ENCODE results near the gene TMX4. TPM values are rescaled to one million over a fixed set of nuclear protein-coding genes. Genes with fewer than 3 reads are reported as not detected.
"Not testable (repeated sequence)": the region's sequence is repeated elsewhere in the genome, so short reads cannot be mapped to it uniquely, and the experiment has no call there.

The TMX4 gene
- total RNA-seq, 2 experiments from 2014 or later, result 41.4 to 44.8 TPM

DNA sequence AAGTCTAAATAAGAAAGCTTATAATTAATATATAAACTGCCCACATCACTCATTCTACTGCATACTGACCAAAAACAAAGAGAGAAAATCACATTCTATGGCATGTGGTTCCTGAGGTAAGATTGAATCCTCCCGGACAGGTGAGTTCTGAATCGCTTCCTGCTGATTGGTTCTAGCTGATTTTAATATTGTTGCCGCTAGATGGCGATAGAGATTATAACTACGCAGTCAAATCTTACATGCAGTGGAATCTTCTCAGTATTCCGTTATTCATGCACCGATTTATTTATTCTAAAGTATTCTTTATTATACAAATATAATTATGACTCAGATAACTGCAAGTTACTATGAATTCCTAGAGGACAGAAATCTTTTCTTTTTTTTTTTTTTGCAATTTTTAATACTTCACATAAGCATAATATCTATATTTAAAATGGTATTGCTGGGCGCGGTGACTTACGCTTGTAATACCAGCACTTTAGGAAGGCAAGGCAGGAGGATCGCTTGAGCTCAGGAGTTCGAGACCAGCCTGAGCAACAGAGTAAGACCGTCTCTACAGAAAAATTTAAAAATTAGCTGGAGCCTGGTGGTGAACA lies 24.2 kb upstream of the TMX4 start:
- H3K27ac Mint-ChIP-seq, result no peak overlapping the region
- H3K9me3 Mint-ChIP-seq, result no peaks in the 10 kb centered on the region
- peaks cover 24% of the 10 kb centered on the region for H3K27me3 Mint-ChIP-seq
- H3K36me3 Mint-ChIP-seq (ENCODE audit: low read depth), result no peaks in the 10 kb centered on the region
- ChIA-PET CTCF (interaction anchor here (0.6 to 0.8 kb wide), 3 partner anchors 94 to 345 kb away, joined by 3 read pairs; no protein-coding TSS in a partner anchor), POLR2A (interaction anchor here (0.6 kb wide), 1 partner anchor 36 kb away, joined by 3 read pairs; no protein-coding TSS in a partner anchor)
- peak; percentile 59 for DNase-seq
- H3K4me3 Mint-ChIP-seq, result no peak overlapping the region
- peaks cover 1% of the 10 kb centered on the region for H3K4me1 Mint-ChIP-seq

DNA sequence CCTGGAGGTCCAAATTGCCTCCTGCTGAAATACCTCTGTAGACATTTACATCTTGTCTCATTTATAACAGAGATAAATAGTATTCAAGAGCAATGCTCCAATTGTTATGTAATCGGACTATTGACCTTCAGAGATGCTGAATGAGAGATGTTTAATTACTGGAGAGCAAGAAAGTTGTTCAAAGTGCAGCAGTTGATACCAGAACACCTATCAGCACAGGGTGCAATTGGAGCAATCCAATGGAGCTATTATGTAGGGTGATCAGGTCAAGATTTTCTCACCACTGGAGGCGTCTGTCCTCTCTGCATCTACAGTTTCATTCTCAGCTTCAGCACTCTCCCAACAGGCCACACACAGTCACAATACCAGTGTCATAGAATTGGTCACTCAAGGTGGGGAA lies 19.5 kb upstream of the TMX4 start:
- CTCF ChIA-PET, result no interaction called here
- no peaks in the 10 kb centered on the region for H3K36me3 Mint-ChIP-seq (ENCODE audit: low read depth)
- no peak overlapping the region for H3K27ac Mint-ChIP-seq
- H3K27me3 Mint-ChIP-seq, result peaks cover 10% of the 10 kb centered on the region
- POLR2A ChIA-PET, result no interaction called here
- no peak for DNase-seq
- no peaks in the 10 kb centered on the region for H3K9me3 Mint-ChIP-seq
- H3K4me1 Mint-ChIP-seq, result peaks cover 1% of the 10 kb centered on the region
- no peak overlapping the region for H3K4me3 Mint-ChIP-seq

DNA sequence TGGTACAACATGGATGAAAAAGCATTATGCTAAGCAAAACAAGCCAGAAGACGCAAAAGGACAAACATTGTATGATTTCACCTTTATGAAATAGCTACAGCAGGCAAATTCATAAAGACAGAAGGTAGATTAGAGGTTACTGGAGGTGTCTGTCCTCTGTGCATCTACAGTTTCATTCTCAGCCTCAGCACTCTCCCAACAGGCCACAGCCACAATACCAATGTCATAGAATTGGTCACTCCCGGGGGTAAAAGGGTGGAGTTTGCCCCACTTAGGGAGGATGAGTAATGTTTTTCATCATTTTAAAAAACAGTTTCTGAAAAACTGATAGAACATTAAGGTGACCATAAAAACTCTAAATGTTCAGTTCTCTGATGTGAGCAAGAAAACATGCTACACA lies 17.2 kb upstream of the TMX4 start:
- H3K9me3 Mint-ChIP-seq, result no peaks in the 10 kb centered on the region
- no peak overlapping the region for H3K27ac Mint-ChIP-seq
- H3K36me3 Mint-ChIP-seq (ENCODE audit: low read depth), result no peaks in the 10 kb centered on the region
- POLR2A ChIA-PET, result interaction anchor here (1.1 kb wide), 1 partner anchor 10 kb away, joined by 3 read pairs; no protein-coding TSS in a partner anchor
- no peak for DNase-seq
- H3K4me1 Mint-ChIP-seq, result no peaks in the 10 kb centered on the region
- peaks cover 4% of the 10 kb centered on the region for H3K27me3 Mint-ChIP-seq
- no peak overlapping the region for H3K4me3 Mint-ChIP-seq
- CTCF ChIA-PET, result no interaction called here

DNA sequence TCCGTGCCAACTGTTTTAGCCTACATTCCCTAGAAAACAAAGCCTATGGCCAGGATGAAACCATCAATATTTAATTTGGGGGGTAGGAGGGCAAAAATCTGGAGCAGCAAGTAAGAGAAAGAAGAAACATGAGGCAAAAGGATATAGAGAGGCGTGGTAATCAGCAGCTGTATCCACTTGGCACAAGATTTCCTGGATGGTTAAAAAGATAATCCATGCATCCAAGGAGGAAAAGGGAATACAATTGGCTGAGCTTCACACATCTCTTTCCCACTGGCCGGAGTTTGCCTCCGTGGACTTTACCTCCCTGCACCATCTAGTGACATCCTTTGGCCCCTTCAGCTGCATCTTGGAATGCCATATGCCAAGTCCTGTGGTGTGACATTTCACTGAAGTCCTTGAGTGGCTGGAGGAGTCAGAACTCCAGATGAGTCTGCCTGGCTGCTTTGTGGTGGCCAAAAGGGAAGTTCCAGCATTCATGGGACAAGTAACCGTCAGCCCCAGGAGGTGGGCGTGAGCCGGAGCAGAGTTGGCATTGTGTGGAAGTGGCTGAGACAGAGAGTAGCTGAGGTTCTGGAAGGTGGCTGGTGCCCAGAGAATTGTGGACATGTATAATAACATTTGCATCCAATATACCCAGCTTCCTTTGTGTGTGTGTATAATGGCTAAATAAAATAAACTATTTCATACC lies 13.7 kb upstream of the TMX4 start:
- no peaks in the 10 kb centered on the region for H3K9me3 Mint-ChIP-seq
- CTCF ChIA-PET, result no interaction called here
- H3K36me3 Mint-ChIP-seq (ENCODE audit: low read depth), result no peaks in the 10 kb centered on the region
- H3K27me3 Mint-ChIP-seq, result peaks cover 5% of the 10 kb centered on the region
- POLR2A ChIA-PET, result no interaction called here
- no peaks in the 10 kb centered on the region for H3K4me1 Mint-ChIP-seq
- no peak overlapping the region for H3K27ac Mint-ChIP-seq
- DNase-seq, result no peak
- H3K4me3 Mint-ChIP-seq, result no peak overlapping the region

DNA sequence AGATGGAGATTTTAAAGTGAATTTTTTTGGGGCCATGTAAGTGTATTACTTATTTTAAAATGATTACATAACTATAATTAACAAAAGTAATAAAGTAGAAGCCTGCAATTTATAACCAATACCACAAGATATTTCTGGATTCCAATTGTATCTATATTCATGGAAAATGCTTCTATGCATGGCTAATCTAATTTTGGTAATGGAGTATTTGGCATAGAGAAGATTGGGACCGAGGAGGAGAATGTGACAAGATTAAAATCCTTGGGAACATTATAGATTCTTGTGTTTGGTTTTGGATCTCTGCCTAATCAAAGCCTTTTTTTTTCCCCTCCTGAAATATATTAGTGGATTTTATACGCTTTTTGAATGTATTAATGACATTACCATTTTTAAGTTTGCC lies 12.9 kb upstream of the TMX4 start:
- H3K27ac Mint-ChIP-seq, result no peak overlapping the region
- H3K9me3 Mint-ChIP-seq, result no peaks in the 10 kb centered on the region
- H3K36me3 Mint-ChIP-seq (ENCODE audit: low read depth), result no peaks in the 10 kb centered on the region
- ChIA-PET POLR2A (no interaction called here), CTCF (interaction anchor here (0.7 kb wide), 1 partner anchor 155 kb away, joined by 4 read pairs; no protein-coding TSS in a partner anchor)
- H3K4me3 Mint-ChIP-seq, result no peak overlapping the region
- peaks cover 7% of the 10 kb centered on the region for H3K27me3 Mint-ChIP-seq
- H3K4me1 Mint-ChIP-seq, result no peaks in the 10 kb centered on the region
- DNase-seq, result no peak

DNA sequence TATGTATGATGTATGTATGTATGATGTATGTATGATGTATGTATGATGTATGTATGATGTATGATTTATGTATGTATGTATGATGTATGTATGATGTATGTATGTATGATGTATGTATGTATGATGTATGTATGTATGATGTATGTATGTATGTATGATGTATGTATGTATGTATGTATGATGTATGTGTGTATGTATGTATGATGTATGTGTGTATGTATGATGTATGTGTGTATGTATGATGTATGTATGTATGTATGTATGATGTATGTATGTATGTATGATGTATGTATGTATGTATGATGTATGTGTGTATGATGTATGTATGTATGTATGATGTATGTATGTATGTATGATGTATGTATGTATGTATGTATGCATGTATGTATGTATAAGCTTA lies 12.0 kb upstream of the TMX4 start:
- H3K4me3 Mint-ChIP-seq; H3K27ac Mint-ChIP-seq; CTCF ChIA-PET; H3K9me3 Mint-ChIP-seq; H3K27me3 Mint-ChIP-seq; POLR2A ChIA-PET; H3K4me1 Mint-ChIP-seq; DNase-seq; H3K36me3 Mint-ChIP-seq (ENCODE audit: low read depth): not testable (repeated sequence)

DNA sequence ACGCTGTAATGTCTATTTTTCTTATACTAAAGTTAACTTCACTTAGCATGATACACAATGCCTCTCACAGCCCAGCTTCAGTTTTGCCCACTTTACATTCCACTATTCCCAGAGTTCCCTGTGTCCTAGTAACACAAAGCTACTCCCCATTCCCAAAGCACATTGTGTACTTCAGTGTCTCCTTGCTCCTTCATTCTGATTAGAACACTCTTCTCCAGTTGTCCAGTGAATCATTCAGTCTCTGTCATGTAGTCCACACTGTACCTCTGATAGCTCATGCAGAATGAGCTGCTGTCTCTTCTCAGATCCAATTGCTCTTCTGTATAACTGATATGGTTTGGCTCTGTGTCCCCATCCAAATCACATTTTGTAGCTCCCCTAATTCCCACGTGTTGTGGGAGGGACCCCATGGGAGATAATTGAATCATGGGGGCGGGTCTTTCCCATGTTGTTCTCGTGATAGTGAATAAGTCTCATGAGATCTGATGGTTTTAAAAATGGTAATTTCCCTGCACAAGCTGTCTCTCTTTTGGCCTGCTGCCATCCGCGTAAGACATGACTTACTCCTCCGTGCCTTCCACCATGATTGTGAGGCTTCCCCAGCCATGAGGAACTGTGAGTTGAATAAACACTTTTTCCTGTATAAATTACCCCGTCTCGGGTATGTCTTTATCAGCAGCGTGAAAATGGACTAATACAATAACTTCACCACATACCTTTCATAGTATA lies 2.1 kb upstream of the TMX4 start:
- H3K36me3 Mint-ChIP-seq (ENCODE audit: low read depth), result no peaks in the 10 kb centered on the region
- ChIA-PET CTCF (no interaction called here), POLR2A (no interaction called here)
- H3K4me1 Mint-ChIP-seq, result peaks cover 14% of the 10 kb centered on the region
- peaks cover 11% of the 10 kb centered on the region for H3K27me3 Mint-ChIP-seq
- no peak overlapping the region for H3K4me3 Mint-ChIP-seq
- no peak for DNase-seq
- H3K9me3 Mint-ChIP-seq, result no peaks in the 10 kb centered on the region
- no peak overlapping the region for H3K27ac Mint-ChIP-seq

DNA sequence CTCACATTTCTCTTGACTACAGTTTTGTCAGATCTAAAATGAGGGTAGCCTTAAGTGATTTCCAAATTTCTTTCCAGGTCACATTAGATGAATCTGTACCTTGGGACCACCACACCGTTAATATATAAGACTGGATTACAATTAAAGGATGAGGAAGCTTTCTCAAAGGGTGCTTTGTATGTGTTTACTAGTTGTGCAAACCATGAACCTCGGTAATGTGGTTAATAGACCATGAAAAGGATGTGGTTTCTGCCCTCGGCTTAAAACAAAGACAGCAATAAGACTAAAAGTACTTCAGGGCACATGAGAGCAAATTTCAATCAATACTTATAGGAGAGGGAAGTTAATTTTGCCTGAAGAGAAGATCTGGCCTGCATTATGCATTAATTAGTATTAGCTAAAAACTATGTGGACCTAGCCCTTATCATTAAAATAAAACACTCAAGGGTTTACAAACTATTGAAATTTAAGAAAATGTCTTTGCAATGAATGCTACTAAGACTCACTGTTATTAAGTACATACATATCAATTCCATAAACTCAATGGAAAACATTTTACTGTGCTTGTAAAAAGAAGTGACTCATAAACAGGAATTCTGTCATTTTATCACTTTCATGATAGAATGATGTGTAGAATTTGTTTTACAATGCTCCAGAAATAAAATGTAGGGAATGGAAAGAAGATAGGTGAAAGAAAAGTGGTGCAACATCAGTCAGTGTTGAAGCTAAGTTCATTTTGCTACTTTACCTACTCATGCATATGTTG lies 936 bp upstream of the TMX4 start:
- DNase-seq, result peak; percentile 52
- H3K27ac Mint-ChIP-seq, result no peak overlapping the region
- H3K9me3 Mint-ChIP-seq, result no peaks in the 10 kb centered on the region
- peaks cover 4% of the 10 kb centered on the region for H3K36me3 Mint-ChIP-seq (ENCODE audit: low read depth)
- POLR2A ChIA-PET, result no interaction called here
- peaks cover 8% of the 10 kb centered on the region for H3K27me3 Mint-ChIP-seq
- CTCF ChIA-PET, result no interaction called here
- peaks cover 18% of the 10 kb centered on the region for H3K4me1 Mint-ChIP-seq
- no peak overlapping the region for H3K4me3 Mint-ChIP-seq

DNA sequence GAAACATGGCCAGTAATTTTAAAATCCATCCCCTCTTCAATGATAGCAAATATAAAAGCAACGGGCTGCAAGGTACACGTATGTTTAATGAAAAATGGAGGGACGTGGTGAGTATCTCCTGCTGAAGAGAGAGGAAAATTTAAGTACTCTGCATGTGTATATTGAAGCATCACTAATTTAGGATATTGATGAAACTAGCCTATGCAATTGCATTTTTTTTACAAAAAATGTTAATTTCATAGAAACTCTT lies 362 bp upstream of the TMX4 start:
- Mint-ChIP-seq H3K4me3 (no peak overlapping the region), H3K4me1 (peaks cover 19% of the 10 kb centered on the region), H3K36me3 (ENCODE audit: low read depth) (peaks cover 4% of the 10 kb centered on the region), H3K27me3 (peaks cover 2% of the 10 kb centered on the region), H3K27ac (no peak overlapping the region), H3K9me3 (no peaks in the 10 kb centered on the region)
- no peak for DNase-seq
- ChIA-PET POLR2A (no interaction called here), CTCF (no interaction called here)

DNA sequence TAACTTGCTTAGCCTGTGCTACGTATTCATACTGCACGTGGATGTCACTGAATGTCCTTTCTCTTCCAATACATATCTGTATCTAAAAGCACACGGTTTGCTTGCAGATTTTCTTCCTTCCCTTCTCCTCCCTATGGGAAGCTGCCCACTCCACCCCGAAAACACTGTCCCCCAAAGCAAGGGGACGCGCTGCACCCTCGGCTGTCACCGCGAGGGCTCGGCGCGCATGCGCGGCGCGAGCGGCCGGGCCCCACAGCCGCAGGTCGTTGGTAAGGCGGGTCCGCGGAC lies 659 bp downstream of the TMX4 start:
- peak overlapping the region; percentile 89 for H3K27ac Mint-ChIP-seq
- ChIA-PET POLR2A (interaction anchor here (0.6 kb wide), 1 partner anchor 341 kb away, joined by 3 read pairs; no protein-coding TSS in a partner anchor), CTCF (no interaction called here)
- H3K4me3 Mint-ChIP-seq, result peak overlapping the region; percentile 87
- peaks cover under 1% of the 10 kb centered on the region for H3K27me3 Mint-ChIP-seq
- peaks cover 19% of the 10 kb centered on the region for H3K4me1 Mint-ChIP-seq
- DNase-seq, result peak; percentile 61
- no peaks in the 10 kb centered on the region for H3K9me3 Mint-ChIP-seq
- peaks cover 4% of the 10 kb centered on the region for H3K36me3 Mint-ChIP-seq (ENCODE audit: low read depth)

DNA sequence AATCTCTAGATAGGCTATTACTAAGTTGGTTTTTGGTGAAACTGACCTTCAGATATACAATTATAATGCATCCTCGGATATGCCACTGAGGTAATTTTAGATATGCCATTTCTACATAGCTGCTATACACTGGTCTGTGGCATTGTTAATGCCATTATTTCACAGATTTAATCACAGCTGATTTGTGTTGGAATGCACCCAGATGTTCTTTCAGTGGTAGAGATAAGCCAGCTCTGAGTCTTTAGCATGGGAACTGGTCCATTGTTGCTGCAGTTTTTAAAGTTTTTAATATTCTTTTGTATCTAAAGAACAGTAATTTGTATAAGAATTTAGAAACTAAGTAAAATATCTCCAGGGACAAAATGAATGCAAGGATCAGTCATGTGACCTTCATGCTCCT lies 6.8 kb downstream of the TMX4 start:
- H3K27me3 Mint-ChIP-seq, result no peaks in the 10 kb centered on the region
- CTCF ChIA-PET, result interaction anchor here (0.9 kb wide), 1 partner anchor 13 kb away, joined by 3 read pairs; no protein-coding TSS in a partner anchor
- H3K4me1 Mint-ChIP-seq, result peaks cover 10% of the 10 kb centered on the region

DNA sequence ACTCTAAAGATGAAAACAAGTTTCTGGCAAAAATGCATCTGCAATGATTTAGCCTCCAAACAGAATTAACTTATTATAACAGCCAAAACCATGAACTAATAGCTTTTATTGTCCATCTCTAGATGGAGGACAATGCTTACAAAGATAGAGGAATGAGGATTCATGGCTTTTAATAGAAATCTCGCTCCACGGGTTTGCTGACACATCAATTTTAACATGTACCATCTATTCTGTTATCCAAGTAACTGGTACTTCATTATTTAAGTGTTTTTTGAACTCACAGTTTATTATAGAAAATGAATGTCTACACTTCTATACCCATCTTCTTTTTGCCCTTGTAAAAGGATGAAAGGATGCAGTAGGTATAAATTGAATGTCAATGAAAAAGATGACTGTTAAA lies 10.8 kb downstream of the TMX4 start:
- Mint-ChIP-seq H3K27me3 (no peaks in the 10 kb centered on the region), H3K4me1 (no peaks in the 10 kb centered on the region)
- POLR2A ChIA-PET, result no interaction called here

More for the DNA sequence above, 6.8 kb downstream of the TMX4 start:
- no peak overlapping the region for H3K27ac Mint-ChIP-seq
- DNase-seq, result no peak
- H3K36me3 Mint-ChIP-seq (ENCODE audit: low read depth), result peaks cover 14% of the 10 kb centered on the region
- H3K9me3 Mint-ChIP-seq, result no peaks in the 10 kb centered on the region
- no peak overlapping the region for H3K4me3 Mint-ChIP-seq
- POLR2A ChIA-PET, result no interaction called here

DNA sequence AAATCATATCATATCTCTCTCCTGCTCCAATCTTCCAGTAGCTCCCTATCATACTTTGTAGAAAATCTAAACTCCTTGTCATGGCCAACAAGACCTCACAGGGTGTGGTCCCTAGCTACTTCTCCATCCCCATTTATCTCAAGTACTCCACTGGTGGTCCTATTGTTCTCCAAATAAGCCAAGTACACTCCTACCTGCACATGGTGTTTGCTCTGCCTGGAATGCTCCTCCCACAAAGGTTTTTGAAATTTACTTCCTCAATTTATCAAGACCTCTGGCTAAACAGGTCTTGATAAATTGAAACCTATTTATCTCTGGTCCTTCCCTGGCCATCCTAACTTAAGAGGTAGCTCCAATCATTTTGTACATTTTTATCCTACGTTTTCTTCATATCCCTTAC lies 12.1 kb downstream of the TMX4 start:
- Mint-ChIP-seq H3K27me3 (no peaks in the 10 kb centered on the region), H3K4me1 (no peaks in the 10 kb centered on the region), H3K36me3 (ENCODE audit: low read depth) (peaks cover 17% of the 10 kb centered on the region), H3K27ac (no peak overlapping the region), H3K4me3 (no peak overlapping the region), H3K9me3 (no peaks in the 10 kb centered on the region)
- ChIA-PET CTCF (interaction anchor here (1.2 kb wide), 1 partner anchor 39 kb away, joined by 3 read pairs; no protein-coding TSS in a partner anchor), POLR2A (no interaction called here)
- no peak for DNase-seq

More for the DNA sequence above, 10.8 kb downstream of the TMX4 start:
- DNase-seq, result no peak
- CTCF ChIA-PET, result no interaction called here
- H3K4me3 Mint-ChIP-seq, result no peak overlapping the region
- no peaks in the 10 kb centered on the region for H3K9me3 Mint-ChIP-seq
- peaks cover 17% of the 10 kb centered on the region for H3K36me3 Mint-ChIP-seq (ENCODE audit: low read depth)
- H3K27ac Mint-ChIP-seq, result no peak overlapping the region

All from activated CD4-positive, alpha-beta T cell treated with anti-CD3 and anti-CD28 coated beads, Interleukin-2, amount 10 ng/mL, durations not matched to agents 7 days and 5 days (primary cell).